Right ventricle myocardium superior (tissue), 1 donor: ENCODE measurements around the gene CPA3. TPM values are rescaled to one million over a fixed set of nuclear protein-coding genes. Genes with fewer than 3 reads are reported as not detected.

Experiments used
- ATAC-seq: fragments of 200-7000 bp; cut with Tn5 transposase; one replicate; pipeline ENCODE4 v1.9.1; 2020; ENCODE audit warnings: mild to moderate bottlenecking; ENCODE audit not compliant: poor library complexity
- DNase-seq: peaks from one replicate; pipeline ENCODE4 v3.0.0-alpha.2; 2020
- intact Hi-C: fragments of 100-400 bp; cut with DNase I; formaldehyde crosslinking; loops from one replicate; pipeline ENCODE4 v1.11.2; 2022
- total RNA-seq: library from RNA; stranded (reverse); fragmentation: NEBNext Ultra II Directional; extraction: Animal tissue kit (Norgen Biotek cat#: 25700); gene quantifications from one replicate; pipeline ENCODE4 v1.2.1, GENCODE V29; 2021
- donor health status: DM: no; HTN: yes; CAD: no; lungs with severe emphysema.

The CPA3 gene
- total RNA-seq, 1 donor from 2014 or later, result 2.1 TPM

GRCh38 chr3:148903941-148904340 lies 38.8 kb downstream of the CPA3 start:
- intact Hi-C loops, result no loop called here
- ATAC-seq (no peak), DNase-seq (no peak)

DNA sequence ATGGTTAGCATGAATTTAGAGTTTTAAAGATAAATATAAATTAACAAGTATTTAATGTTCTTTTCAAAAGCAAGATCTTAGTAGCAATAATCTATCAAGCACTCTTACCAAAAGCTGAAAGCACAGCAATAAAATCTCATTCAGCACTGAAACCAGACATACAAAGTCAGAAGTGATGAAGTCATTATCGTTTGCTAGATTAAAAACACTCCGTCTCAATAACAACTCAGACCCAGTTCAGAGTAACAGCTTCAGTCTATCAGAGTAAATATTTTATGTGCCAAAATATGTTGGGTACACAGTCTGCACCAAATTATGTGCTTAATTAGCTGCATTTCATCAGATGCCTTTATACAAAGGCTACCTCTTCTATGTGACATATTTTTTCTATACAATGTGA lies 41.6 kb downstream of the CPA3 start:
- ATAC-seq, result no peak
- no peak for DNase-seq
- intact Hi-C loops, result no loop called here

DNA sequence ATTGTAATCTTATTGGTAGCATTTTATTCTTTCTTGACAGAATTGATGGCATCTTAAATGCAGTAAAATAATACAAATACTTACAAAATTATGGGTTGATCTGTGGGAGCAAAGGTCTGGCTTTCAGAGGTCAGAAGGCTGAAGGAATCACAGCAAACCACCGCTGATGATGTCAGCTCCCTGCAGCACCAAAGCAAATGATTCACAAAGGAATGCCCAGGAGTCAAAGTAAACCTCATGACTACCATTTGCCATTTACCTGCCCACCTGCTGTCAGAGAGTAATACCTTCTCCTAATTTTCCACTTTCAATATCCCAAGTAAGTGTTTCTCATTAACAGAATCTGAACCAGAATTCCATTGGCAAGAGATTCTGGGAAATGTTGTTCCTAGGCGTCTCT lies 46.1 kb downstream of the CPA3 start:
- ATAC-seq (no peak), DNase-seq (no peak)
- intact Hi-C loops, result no loop called here

DNA sequence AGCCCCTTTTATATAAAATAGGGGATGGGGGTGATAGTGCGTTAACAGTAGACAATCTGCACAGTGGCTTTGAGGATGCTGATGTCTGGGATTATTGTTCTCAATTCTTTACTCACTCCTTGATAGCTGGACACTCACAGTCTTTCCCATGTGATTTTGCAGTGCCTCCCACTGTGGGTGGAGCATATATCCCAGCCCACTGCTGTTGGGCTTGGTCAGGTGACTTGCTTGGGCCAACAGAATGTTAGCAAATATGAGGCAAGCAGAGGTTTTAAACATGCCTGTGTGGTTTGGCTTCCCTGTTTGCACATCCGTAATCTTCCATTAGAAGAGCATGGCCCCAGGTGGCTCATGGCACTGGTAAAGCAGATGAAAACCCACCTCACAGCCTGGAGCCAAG lies 46.5 kb downstream of the CPA3 start:
- intact Hi-C loops, result no loop called here
- no peak for ATAC-seq
- DNase-seq, result no peak

DNA sequence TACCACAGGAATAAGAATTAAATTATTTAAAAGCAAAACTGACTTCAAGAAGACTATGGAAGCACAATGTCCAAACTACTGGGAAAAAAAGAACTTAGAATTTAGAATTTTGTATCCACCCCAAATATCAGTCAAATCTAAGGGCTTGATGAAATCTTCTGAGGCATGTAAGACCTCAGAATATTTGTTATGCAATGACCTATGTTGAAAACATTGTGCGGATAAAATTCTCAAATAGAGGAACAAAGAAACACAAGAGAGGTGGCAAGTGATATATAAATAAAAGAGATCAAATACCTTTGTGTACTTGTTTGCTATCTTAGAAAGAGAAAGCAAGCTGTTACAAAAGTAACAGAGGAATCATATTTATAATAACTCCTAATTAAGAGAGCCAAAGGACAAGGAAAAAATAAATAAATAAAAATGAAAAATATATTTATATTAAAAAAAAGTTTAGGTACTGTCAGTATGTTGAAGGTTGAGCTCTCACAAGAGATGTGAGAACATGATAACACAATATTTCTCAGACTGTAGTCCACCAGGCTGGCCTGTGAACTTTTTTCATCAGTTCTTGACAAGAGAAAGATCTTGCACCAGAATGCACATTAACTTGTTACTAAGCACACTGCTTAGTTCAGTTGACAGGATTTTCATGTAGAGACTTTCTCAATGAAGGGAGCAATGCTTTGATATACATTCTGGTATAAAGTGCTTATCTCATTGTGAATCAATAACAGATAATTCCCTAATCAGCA lies 50.0 kb downstream of the CPA3 start:
- ATAC-seq (no peak), DNase-seq (no peak)
- intact Hi-C loops, result no loop called here

GRCh38 chr3:148916132-148916531 lies 51.0 kb downstream of the CPA3 start:
- intact Hi-C loops, result no loop called here
- ATAC-seq (no peak), DNase-seq (no peak)

DNA sequence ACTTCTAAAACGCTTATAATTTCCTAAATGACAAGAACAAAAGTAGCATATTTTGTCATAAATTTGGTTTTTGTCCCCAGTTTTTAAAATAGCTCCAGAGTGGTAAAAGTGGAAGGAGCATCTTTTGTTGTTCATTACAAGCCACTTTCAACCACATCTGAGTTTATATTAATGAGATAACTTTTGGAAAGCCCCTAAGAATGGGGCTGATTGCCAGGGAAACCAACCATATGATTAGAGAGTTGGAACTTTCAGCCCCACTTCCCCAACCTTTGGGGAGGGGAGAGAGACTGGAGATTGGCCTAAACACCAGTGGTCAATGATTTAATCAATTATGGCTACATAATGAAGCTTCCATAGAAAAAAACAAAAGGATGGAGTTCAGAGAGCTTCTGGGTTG lies 57.4 kb downstream of the CPA3 start:
- intact Hi-C loops, result no loop called here
- DNase-seq (no peak), ATAC-seq (no peak)

DNA sequence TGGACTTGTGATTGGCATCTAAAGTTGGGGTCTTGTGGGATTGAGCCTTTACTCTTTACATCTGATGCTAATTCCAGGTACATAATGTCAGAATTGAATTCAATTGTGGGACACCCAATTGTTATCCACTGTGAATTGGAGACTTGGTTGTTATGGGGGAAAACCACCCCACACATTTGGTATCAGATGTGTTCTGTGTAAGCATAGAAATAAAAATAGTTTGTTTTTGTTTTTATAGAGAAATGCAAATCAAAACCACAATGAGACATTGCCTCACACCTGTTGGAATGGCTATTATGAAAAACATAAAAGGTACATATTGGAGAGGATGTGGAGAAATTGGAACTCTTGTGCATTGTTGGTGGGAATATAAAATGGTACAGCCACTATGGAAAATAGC lies 58.5 kb downstream of the CPA3 start:
- no peak for ATAC-seq

DNA sequence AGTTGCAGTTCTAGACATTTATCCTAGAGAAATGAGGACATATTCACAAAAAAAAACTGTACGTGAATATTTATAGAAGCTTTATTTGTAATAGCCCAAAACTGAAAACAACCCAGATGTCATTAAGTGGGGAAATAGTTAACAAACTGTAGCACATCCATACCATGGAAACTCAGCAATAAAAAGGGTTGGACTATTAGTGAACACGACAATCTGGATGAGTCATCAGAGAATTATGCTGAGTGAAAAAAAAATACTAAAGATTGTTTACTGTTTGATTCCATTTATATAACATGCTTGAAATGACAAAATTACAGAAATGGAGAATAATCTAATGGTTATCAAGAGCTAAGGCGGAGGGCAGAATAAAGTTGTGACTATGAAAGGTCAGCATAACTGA lies 59.5 kb downstream of the CPA3 start:
- intact Hi-C loops, result no loop called here
- ATAC-seq, result no peak

More for the DNA sequence above, 58.5 kb downstream of the CPA3 start:
- no peak for DNase-seq
- intact Hi-C loops, result no loop called here

DNA sequence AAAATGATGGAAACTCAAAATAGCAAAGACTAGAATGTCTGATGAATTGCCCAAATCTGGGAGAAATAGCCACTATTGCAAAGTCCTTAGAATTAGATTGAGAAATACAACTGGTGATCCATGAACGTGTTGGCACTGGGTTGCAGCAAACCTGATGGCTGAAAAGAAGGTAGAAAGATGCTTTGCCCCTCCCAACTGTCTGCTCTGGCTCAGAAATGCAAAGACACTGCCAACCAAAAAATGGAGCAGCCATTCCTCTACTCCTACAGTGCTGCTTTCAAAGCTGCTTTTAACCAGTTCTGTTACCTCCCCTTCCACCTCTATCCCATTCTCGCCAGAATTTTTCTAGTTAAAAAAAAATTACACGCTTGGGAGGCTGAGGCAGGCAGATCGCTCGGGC lies 60.7 kb downstream of the CPA3 start:
- intact Hi-C loops, result no loop called here
- DNase-seq (no peak), ATAC-seq (no peak)

More for the DNA sequence above, 59.5 kb downstream of the CPA3 start:
- DNase-seq, result no peak

DNA sequence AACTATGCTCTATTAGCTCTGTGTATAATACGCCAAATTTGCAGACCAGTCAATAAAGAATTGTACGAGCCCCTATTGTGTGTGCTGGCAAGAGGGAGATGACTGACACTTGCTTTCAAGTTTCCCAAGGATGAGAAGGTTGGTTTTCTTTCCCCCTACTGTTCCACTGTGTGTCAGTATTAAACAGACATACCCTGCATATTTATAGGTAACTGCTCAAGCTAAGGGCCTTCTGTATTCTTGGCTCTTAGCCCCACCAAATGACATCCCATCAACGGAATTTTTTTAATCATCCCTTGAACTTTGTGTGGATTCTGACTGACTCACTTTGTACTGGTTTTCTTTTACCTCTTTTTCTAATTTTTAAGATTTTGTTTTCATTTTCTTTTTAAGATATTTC lies 65.7 kb downstream of the CPA3 start:
- ATAC-seq (no peak), DNase-seq (no peak)
- intact Hi-C loops, result no loop called here

- intact Hi-C loops, result no loop called here
- ATAC-seq, result no peak
- no peak for DNase-seq
These were observed 66.5 kb downstream of the CPA3 start for GRCh38 chr3:148931574-148931973.

GRCh38 chr3:148932972-148933371 lies 67.9 kb downstream of the CPA3 start:
- intact Hi-C loops, result no loop called here
- DNase-seq, result no peak
- ATAC-seq, result no peak

DNA sequence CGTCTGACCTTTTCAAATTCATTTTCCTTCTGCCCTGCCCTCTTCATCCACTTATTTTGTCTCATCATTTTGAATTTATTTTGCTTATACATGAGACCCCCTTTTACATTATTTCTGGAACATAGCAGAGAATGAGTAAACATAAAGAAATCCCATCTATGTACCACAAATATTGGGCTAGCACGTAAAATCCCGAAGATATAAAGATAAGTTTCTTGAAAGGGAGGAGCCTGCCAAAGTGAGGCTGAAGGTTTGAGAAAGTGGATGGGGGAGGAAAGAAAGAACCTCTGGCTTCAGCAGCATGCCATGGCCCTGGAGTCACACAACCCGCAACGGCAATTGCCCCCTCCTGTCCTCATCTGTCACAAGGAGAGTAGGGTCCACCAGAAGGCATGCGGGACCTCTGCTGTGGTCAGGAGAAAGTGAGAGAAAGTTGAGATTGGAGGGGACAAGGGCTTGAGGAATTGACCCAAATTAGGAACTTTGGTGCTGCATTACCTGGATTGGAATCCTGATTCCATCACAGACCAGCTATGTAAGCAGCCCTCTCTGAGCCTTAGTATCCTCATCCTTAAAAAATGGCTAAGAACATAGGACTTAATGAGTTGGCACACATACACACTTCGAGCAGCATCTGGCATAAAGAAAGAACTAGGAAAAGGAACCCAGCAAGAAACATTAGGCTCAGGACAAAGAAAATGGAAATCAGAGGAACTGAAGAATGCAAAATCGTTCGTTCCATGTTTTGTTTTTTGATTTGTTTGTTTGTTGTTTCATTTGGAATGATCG lies 72.6 kb downstream of the CPA3 start:
- no peak for ATAC-seq
- no peak for DNase-seq
- intact Hi-C loops, result no loop called here

GRCh38 chr3:148938306-148938705 lies 73.2 kb downstream of the CPA3 start:
- intact Hi-C loops, result no loop called here
- DNase-seq (no peak), ATAC-seq (no peak)

DNA sequence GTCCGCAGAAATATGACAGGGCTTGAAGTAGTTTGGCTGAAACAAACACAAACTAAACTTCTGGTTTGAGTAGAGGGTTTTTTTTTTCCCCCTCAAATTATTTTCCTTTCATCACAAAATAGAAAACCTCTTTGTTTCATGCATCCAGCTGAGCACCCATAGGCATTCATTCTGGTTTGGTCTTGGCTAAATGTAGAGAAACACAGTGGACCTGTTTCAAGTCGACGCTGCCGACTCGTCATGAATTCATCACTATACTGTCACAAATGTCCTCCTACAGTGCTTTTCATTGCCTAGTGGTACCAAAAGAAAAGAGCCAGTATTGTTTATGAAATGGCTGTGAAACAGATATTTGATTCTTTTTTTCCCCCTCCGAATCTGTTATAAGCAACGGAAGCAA lies 73.8 kb downstream of the CPA3 start:
- DNase-seq, result no peak
- ATAC-seq, result no peak
- intact Hi-C loops, result no loop called here

- intact Hi-C loops, result loop anchor here (10.0 kb wide), 1 partner anchor 566 kb away; no protein-coding TSS in a partner anchor
- ATAC-seq (no peak), DNase-seq (no peak)
These were observed 75.9 kb downstream of the CPA3 start for GRCh38 chr3:148940983-148941382.

GRCh38 chr3:148943506-148944205 lies 78.6 kb downstream of the CPA3 start:
- DNase-seq (no peak), ATAC-seq (peak; percentile 89)
- intact Hi-C loops, result loop anchor here (10.0 kb wide), 1 partner anchor 569 kb away; no protein-coding TSS in a partner anchor

DNA sequence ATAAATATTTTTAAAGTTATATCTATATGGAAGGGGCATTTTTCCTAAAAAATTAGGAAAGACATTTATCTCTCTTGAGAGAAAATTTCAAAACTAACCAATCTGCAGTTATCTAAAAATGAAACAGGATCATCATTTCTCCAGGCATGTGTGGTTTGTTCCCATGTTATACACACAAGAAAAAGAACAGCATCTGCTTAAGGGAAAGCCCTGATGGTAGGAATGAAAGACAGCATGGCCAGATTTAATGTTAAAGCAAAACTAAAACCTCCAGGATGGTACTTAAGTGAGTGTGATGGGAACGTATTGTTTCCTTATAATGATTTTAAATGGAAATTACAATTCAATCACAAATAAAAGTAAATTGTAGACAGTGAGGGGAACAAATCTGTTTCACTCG lies 80.0 kb downstream of the CPA3 start:
- intact Hi-C loops, result loop anchor here (5.0 to 10.0 kb wide), 2 partner anchors 83 to 570 kb away; no protein-coding TSS in a partner anchor
- no peak for DNase-seq
- ATAC-seq, result no peak
